Chondrocyte (in vitro differentiated cells): Measurements from ENCODE around the gene ZNF37A. TPM values are rescaled to one million over a fixed set of nuclear protein-coding genes. Genes with fewer than 3 reads are reported as not detected.
"Not testable (repeated sequence)": the region's sequence is repeated elsewhere in the genome, so short reads cannot be mapped to it uniquely, and the experiment has no call there.

Source experiments
- DNase-seq: peaks from one replicate; pipeline ENCODE4 v3.0.0; 2021; ENCODE audit warnings: mixed read lengths, low spot score
- H3K27ac Mint-ChIP-seq: one replicate; pipeline ENCODE4 v1.8.0; 2021; ENCODE audit warnings: mild to moderate bottlenecking, moderate library complexity, mixed read lengths; ENCODE audit not compliant: unreplicated experiment
- H3K27me3 Mint-ChIP-seq: 2 replicates; pipeline ENCODE4 v1.8.0; 2021; ENCODE audit warnings: low read depth, mixed read lengths
- H3K36me3 Mint-ChIP-seq: 2 replicates; pipeline ENCODE4 v1.8.0; 2021; ENCODE audit warnings: low read depth, mixed read lengths
- H3K4me1 Mint-ChIP-seq: 2 replicates; pipeline ENCODE4 v1.8.0; 2021; ENCODE audit warnings: low read depth, mild to moderate bottlenecking, mixed read lengths
- H3K4me3 Mint-ChIP-seq: one replicate; pipeline ENCODE4 v1.8.0; 2021; ENCODE audit warnings: mild to moderate bottlenecking, moderate library complexity, mixed read lengths; ENCODE audit not compliant: unreplicated experiment
- H3K9me3 Mint-ChIP-seq: 2 replicates; pipeline ENCODE4 v1.8.0; 2021; ENCODE audit warnings: low read depth, mixed read lengths
- CTCF ChIP-seq: fragments of 200-600 bp; sonication (generic); IDR thresholded peaks from 2 replicates; pipeline ENCODE4 v1.5.0; 2021; ENCODE audit warnings: antibody characterized with exemption, mild to moderate bottlenecking, moderate library complexity
- long read RNA-seq: library from polyadenylated mRNA; stranded (forward); transcript quantifications from one replicate; pipeline ENCODE4 v2.0.0, GENCODE V29; 2021
- total RNA-seq: library from RNA; stranded (reverse); gene quantifications from 3 replicates; pipeline ENCODE4 v1.2.1, GENCODE V29; 2021

ZNF37A gene
- 10.1 to 19.2 TPM (median 11.6 TPM) in 3 replicates for total RNA-seq
- long read RNA-seq, partial matches to known transcripts = 0 of 3 reads
- long read RNA-seq, other reads (novel, unspliced or antisense) = 3 of 3 reads

- Mint-ChIP-seq H3K9me3 (peaks cover 7% of the 10 kb centered on the region), H3K27me3 (no peaks in the 10 kb centered on the region), H3K4me3 (peak within 1 kb of the TSS; percentile 89), H3K27ac (peak within 1 kb of the TSS; percentile 85), H3K4me1 (peaks cover 16% of the 10 kb centered on the region), H3K36me3 (peaks cover 30% of the 10 kb centered on the region)
- no peak for DNase-seq
- peak; percentile 17 for TF ChIP-seq CTCF
These were observed at the start of gene ZNF37A for GRCh38 chr10:38094158-38094926. ZNF37A (plus strand) TSS chr10:38094337; CDS start chr10:38096618, 2,281 bp downstream.

GRCh38 chr10:38045129-38045528 is 49.0 kb upstream of the ZNF37A start:
- Mint-ChIP-seq H3K27me3 (no peaks in the 10 kb centered on the region), H3K36me3 (peaks cover 33% of the 10 kb centered on the region), H3K4me1 (no peaks in the 10 kb centered on the region), H3K4me3 (no peak overlapping the region), H3K27ac (no peak overlapping the region), H3K9me3 (peaks cover 6% of the 10 kb centered on the region)
- no peak for TF ChIP-seq CTCF
- no peak for DNase-seq

GRCh38 chr10:38047666-38048065 is 46.5 kb upstream of the ZNF37A start:
- no peak for DNase-seq

GRCh38 chr10:38050212-38050611 is 43.9 kb upstream of the ZNF37A start:
- Mint-ChIP-seq H3K4me1 (peaks cover 5% of the 10 kb centered on the region), H3K4me3 (no peak overlapping the region), H3K27ac (no peak overlapping the region), H3K27me3 (no peaks in the 10 kb centered on the region), H3K9me3 (peaks cover 34% of the 10 kb centered on the region), H3K36me3 (peaks cover 49% of the 10 kb centered on the region)
- TF ChIP-seq CTCF = no peak
- no peak for DNase-seq

More at GRCh38 chr10:38047666-38048065, 46.5 kb upstream of the ZNF37A start:
- H3K27ac Mint-ChIP-seq = no peak overlapping the region
- no peak for TF ChIP-seq CTCF
- H3K4me1 Mint-ChIP-seq = no peaks in the 10 kb centered on the region
- H3K9me3 Mint-ChIP-seq = peaks cover 13% of the 10 kb centered on the region
- H3K36me3 Mint-ChIP-seq = peaks cover 36% of the 10 kb centered on the region
- no peak overlapping the region for H3K4me3 Mint-ChIP-seq
- H3K27me3 Mint-ChIP-seq = no peaks in the 10 kb centered on the region

- Mint-ChIP-seq H3K36me3 (peaks cover 61% of the 10 kb centered on the region), H3K9me3 (peaks cover 58% of the 10 kb centered on the region), H3K27me3 (no peaks in the 10 kb centered on the region), H3K27ac (peak overlapping the region; percentile 89), H3K4me1 (peaks cover 5% of the 10 kb centered on the region), H3K4me3 (no peak overlapping the region)
- DNase-seq = no peak
- no peak for TF ChIP-seq CTCF
These were observed 39.8 kb upstream of the ZNF37A start for GRCh38 chr10:38054361-38054797.

- H3K4me3 Mint-ChIP-seq, H3K27me3 Mint-ChIP-seq: not testable (repeated sequence)
These were observed 38.8 kb upstream of the ZNF37A start for GRCh38 chr10:38055274-38055894.

GRCh38 chr10:38069663-38070062 is 24.5 kb upstream of the ZNF37A start:
- DNase-seq, H3K9me3 Mint-ChIP-seq, H3K27me3 Mint-ChIP-seq, H3K36me3 Mint-ChIP-seq, H3K4me1 Mint-ChIP-seq, H3K4me3 Mint-ChIP-seq: not testable (repeated sequence)
- peak overlapping the region; percentile 30 for H3K27ac Mint-ChIP-seq

More at GRCh38 chr10:38055274-38055894, 38.8 kb upstream of the ZNF37A start:
- H3K27ac Mint-ChIP-seq, DNase-seq, H3K4me1 Mint-ChIP-seq: not testable (repeated sequence)
- Mint-ChIP-seq H3K36me3 (peaks cover 62% of the 10 kb centered on the region), H3K9me3 (peaks cover 63% of the 10 kb centered on the region)
